Panc1 (cell line): ENCODE data around the gene HOXB2. TPM values are rescaled to one million over a fixed set of nuclear protein-coding genes. Genes with fewer than 3 reads are reported as not detected.

Experiments used
- ATAC-seq: fragments of 200-7000 bp; cut with Tn5 transposase; 2 replicates; pipeline ENCODE4 v1.9.1; 2020; ENCODE audit warnings: mild to moderate bottlenecking, moderate library complexity
- BruUV-seq: library from RNA; stranded (reverse); fragments of 400-500 nt; replicated peaks from 2 replicates; lab custom pipeline; 2021; lab: Mats Ljungman, UMichigan
- CTCF ChIA-PET: fragments of 300-600 bp; sonication (Branson Sonifier 250); formaldehyde crosslinking; loops from one replicate; lab custom pipeline; 2022; ENCODE audit warnings: antibody characterized with exemption; lab: Charles Lee
- POLR2A ChIA-PET: fragments of 300-600 bp; sonication (Branson Sonifier 250); formaldehyde crosslinking; loops from one replicate; lab custom pipeline; 2022; ENCODE audit warnings: antibody characterized with exemption; lab: Charles Lee
- DNase-seq: peaks from one replicate; pipeline ENCODE4 v3.0.0-alpha.2; 2010; ENCODE audit warnings: low read depth, low spot score
- H3K27ac ChIP-seq: 2 replicates; pipeline ENCODE4 v1.5.1; 2011; ENCODE audit warnings: mild to moderate bottlenecking, low read length, inconsistent platforms
- H3K27me3 ChIP-seq: fragments of 200-500 bp; sonication (Bioruptor generic); 2 replicates; pipeline ENCODE4 v1.6.0; 2014; ENCODE audit warnings: low read length, inconsistent platforms; ENCODE audit not compliant: control insufficient read depth, insufficient read depth
- H3K36me3 ChIP-seq: fragments of 200-500 bp; sonication (Bioruptor generic); 2 replicates; pipeline ENCODE4 v1.5.1; 2014; ENCODE audit warnings: inconsistent platforms, mild to moderate bottlenecking, low read length, moderate library complexity; ENCODE audit not compliant: control insufficient read depth, insufficient read depth
- H3K4me1 ChIP-seq: 2 replicates; pipeline ENCODE4 v1.5.1; 2011; ENCODE audit warnings: inconsistent platforms, mild to moderate bottlenecking, low read length, moderate library complexity; ENCODE audit not compliant: control insufficient read depth, insufficient read depth
- H3K4me3 ChIP-seq, 2 experiments: 2 replicates each; pipeline ENCODE4 v1.5.1; 2011 to 2012; ENCODE audit warnings: low read depth in 2 of 2, low read length in 2 of 2, mild to moderate bottlenecking in 2 of 2, inconsistent platforms in 1 of 2, moderate library complexity in 1 of 2
- H3K9me3 ChIP-seq: fragments of 200-500 bp; sonication (Bioruptor generic); 2 replicates; pipeline ENCODE4 v1.5.1; 2014; ENCODE audit warnings: low read depth, mild to moderate bottlenecking, inconsistent platforms, low read length, moderate library complexity; ENCODE audit not compliant: control insufficient read depth, insufficient read depth
- POLR2AphosphoS5 ChIP-seq: IDR thresholded peaks from 2 replicates; pipeline ENCODE4 v1.6.1; 2012; ENCODE audit warnings: mild to moderate bottlenecking, low read depth, low read length, moderate library complexity
- SIN3A ChIP-seq: IDR thresholded peaks from 2 replicates; pipeline ENCODE4 v1.6.1; 2012; ENCODE audit warnings: low read depth, mild to moderate bottlenecking, low read length, moderate library complexity, borderline replicate concordance; ENCODE audit not compliant: insufficient read depth
- TCF7L2 ChIP-seq: IDR thresholded peaks from 2 replicates; pipeline ENCODE4 v1.6.1; 2011; ENCODE audit warnings: mild to moderate bottlenecking, low read depth, low read length, inconsistent platforms
- in situ Hi-C: cut with HindIII; loops from 2 replicates; pipeline ENCODE4 v1.10.0; 2016; ENCODE audit warnings: low sequenced_read_pairs, low pct_unique_long_range_greater_than_20kb
- intact Hi-C: fragments of 100-400 bp; cut with micrococcal nuclease; formaldehyde crosslinking; loops from one replicate; pipeline ENCODE4 v1.10.0; 2022; ENCODE audit not compliant: unreplicated experiment
- total RNA-seq: library from RNA; stranded (reverse); gene quantifications from one replicate; pipeline ENCODE4 v1.2.1, GENCODE V29; 2021; ENCODE audit not compliant: unreplicated experiment
- TF ChIP-seq, protein P1 (sequence below), 2 experiments: IDR thresholded peaks; 2 replicates each; pipeline ENCODE4 v1.6.1; 2011 to 2012; ENCODE audit warnings: low read depth in 2 of 2, control low read depth in 1 of 2, low read length in 1 of 2, mild to moderate bottlenecking in 1 of 2, moderate library complexity in 1 of 2; ENCODE audit not compliant: insufficient read depth in 1 of 2
- TF ChIP-seq, protein P2 (sequence below): fragments of 450-650 bp; IDR thresholded peaks from 2 replicates; pipeline ENCODE4 v1.5.1; 2017; ENCODE audit warnings: mild to moderate bottlenecking

Gene HOXB2
- total RNA-seq, 1 experiment from 2014 or later = 70.1 TPM

DNA sequence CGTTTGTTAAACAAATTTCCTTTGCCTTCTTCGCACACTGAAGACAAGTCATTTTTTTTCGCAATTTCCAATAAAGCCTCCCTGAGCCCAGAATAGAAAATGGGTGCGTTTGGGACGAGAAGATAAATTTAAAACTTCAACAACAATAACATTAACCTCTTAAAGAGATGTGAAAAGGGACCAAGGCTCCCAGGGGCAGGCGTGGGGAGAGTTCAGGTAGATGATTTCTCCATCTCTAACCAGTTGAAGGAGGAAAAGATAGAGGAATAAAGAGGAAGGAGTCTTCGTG lies 34.5 kb upstream of the HOXB2 start:
- in situ Hi-C loops (no loop called here), intact Hi-C loops (no loop called here)
- Histone ChIP-seq H3K9me3 (no peaks in the 10 kb centered on the region), H3K27me3 (no peaks in the 10 kb centered on the region), H3K27ac (peak overlapping the region; percentile 99), H3K4me1 (peaks cover 78% of the 10 kb centered on the region), H3K36me3 (peaks cover 9% of the 10 kb centered on the region), H3K4me3 (peak overlapping the region; percentile 70 to 99)
- ATAC-seq = no peak
- BruUV-seq = no TSS peak
- TF ChIP-seq POLR2AphosphoS5 = no peak
- TF ChIP-seq, protein P1, sequence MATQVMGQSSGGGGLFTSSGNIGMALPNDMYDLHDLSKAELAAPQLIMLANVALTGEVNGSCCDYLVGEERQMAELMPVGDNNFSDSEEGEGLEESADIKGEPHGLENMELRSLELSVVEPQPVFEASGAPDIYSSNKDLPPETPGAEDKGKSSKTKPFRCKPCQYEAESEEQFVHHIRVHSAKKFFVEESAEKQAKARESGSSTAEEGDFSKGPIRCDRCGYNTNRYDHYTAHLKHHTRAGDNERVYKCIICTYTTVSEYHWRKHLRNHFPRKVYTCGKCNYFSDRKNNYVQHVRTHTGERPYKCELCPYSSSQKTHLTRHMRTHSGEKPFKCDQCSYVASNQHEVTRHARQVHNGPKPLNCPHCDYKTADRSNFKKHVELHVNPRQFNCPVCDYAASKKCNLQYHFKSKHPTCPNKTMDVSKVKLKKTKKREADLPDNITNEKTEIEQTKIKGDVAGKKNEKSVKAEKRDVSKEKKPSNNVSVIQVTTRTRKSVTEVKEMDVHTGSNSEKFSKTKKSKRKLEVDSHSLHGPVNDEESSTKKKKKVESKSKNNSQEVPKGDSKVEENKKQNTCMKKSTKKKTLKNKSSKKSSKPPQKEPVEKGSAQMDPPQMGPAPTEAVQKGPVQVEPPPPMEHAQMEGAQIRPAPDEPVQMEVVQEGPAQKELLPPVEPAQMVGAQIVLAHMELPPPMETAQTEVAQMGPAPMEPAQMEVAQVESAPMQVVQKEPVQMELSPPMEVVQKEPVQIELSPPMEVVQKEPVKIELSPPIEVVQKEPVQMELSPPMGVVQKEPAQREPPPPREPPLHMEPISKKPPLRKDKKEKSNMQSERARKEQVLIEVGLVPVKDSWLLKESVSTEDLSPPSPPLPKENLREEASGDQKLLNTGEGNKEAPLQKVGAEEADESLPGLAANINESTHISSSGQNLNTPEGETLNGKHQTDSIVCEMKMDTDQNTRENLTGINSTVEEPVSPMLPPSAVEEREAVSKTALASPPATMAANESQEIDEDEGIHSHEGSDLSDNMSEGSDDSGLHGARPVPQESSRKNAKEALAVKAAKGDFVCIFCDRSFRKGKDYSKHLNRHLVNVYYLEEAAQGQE (IDR thresholded peaks at IDR 0.05; ENCODE audit: insufficient read depth in 1 of 2, low read depth in 2 of 2, low read length in 1 of 2) = 0 out of 4 replicates have a peak, but pooled peaks of 1 of the 2 experiments have one; percentile 35
- no peak for TF ChIP-seq SIN3A
- POLR2A ChIA-PET = interaction anchor here (0.6 kb wide), 1 partner anchor 21 kb away, joined by 7 read pairs; no protein-coding TSS in a partner anchor
- no peak for DNase-seq
- CTCF ChIA-PET = interaction anchor here (0.6 to 0.7 kb wide), 4 partner anchors 244 to 1087 kb away, joined by 4 to 9 read pairs (median 6); no protein-coding TSS in a partner anchor

DNA sequence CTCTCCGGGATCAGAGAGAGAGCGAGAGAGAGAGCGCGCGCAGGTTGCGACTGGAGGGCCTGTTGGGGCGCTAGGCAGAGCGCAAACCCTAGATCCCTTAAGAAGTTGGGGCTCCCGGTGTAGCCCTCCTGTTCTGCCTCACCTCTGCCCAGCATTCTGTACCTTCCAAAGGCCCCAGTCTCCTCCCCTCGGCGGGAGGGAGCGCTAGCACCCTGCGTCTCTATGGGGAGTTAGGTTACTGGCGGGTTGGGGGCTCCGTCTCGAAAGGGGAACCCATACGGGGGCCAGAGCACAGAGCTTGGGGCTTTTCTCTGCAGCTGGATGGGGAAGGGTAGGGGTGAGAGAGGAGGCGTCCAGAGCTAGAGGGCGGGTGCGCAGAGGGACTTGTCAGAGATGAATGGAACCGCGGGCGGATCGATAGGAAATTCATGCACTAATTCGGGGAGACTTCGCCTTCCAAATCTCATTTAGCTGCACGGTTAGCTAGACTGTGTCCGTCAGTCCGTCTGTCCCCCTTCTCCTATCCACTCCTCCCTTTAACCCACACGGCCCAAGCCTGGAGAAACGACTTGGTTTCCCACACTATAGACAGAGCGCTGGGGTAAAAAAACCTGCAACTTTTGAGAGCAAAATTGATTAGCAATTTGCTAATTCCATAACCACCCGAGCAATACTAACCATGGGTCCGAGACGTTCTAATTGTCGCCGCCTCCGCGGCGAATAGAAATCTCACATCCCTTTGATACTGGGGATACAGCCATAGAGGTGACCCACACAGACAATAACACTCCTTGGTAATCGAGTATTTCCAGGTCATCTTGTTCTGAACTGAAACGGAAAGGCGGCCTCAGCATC lies 33.9 kb upstream of the HOXB2 start:
- POLR2A ChIA-PET = no interaction called here

More for the DNA sequence above, 33.9 kb upstream of the HOXB2 start:
- TF ChIP-seq, protein P1 (IDR thresholded peaks at IDR 0.05; ENCODE audit: insufficient read depth in 1 of 2, low read depth in 2 of 2, low read length in 1 of 2) = no peak
- TF ChIP-seq POLR2AphosphoS5 = no peak; the same call in 1 of the 2 replicates
- TF ChIP-seq, protein P2, sequence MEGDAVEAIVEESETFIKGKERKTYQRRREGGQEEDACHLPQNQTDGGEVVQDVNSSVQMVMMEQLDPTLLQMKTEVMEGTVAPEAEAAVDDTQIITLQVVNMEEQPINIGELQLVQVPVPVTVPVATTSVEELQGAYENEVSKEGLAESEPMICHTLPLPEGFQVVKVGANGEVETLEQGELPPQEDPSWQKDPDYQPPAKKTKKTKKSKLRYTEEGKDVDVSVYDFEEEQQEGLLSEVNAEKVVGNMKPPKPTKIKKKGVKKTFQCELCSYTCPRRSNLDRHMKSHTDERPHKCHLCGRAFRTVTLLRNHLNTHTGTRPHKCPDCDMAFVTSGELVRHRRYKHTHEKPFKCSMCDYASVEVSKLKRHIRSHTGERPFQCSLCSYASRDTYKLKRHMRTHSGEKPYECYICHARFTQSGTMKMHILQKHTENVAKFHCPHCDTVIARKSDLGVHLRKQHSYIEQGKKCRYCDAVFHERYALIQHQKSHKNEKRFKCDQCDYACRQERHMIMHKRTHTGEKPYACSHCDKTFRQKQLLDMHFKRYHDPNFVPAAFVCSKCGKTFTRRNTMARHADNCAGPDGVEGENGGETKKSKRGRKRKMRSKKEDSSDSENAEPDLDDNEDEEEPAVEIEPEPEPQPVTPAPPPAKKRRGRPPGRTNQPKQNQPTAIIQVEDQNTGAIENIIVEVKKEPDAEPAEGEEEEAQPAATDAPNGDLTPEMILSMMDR = no peak
- TF ChIP-seq TCF7L2 = peak; percentile 83
- TF ChIP-seq SIN3A = no peak; the same call in 1 of the 2 replicates
- Histone ChIP-seq H3K4me1 (peaks cover 78% of the 10 kb centered on the region), H3K27me3 (no peaks in the 10 kb centered on the region), H3K9me3 (no peaks in the 10 kb centered on the region), H3K27ac (peak overlapping the region; percentile 99), H3K36me3 (peaks cover 9% of the 10 kb centered on the region), H3K4me3 (peak overlapping the region; percentile 70 to 99)
- intact Hi-C loops (no loop called here), in situ Hi-C loops (no loop called here)
- ATAC-seq = peak; percentile 2; the same call in 1 of the 2 replicates
- BruUV-seq = TSS peak; percentile 64
- DNase-seq = no peak
- CTCF ChIA-PET = interaction anchor here (0.6 kb wide), 1 partner anchor 408 kb away, joined by 7 read pairs; no protein-coding TSS in a partner anchor
